ENCODE data around the gene GJB1. TPM values are rescaled to one million over a fixed set of nuclear protein-coding genes. Genes with fewer than 3 reads are reported as not detected.

The GJB1 gene
- total RNA-seq, 1 donor from 2014 or later = not detected

DNA sequence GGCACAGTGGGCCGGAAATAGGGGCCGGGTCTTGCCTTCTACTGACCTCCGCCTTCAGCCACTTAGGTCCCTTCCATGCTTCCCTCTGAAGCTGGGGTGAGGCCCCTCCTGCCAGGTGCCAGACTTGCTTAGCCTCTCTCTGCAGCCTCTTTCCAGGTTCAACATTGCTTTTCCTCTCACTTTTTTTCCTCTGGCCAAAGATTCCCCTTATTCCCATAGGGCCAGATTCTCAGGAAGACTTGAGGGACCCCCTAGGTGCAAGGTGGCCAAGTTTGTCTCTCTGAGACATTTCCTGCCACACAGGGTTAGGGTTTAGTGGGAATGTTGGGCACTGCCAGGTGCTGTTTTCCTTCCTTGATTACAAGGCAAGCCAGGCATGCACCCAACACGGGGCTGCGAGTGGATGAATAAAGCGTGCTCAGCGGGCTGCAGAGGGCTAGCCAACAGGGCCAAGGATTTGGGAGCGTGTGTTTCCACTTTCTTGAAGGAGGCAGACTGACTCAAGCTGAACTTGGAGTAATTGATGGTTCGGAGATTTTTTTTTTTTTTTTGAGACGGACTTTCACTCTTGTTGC is 7.6 kb upstream of the GJB1 start:
- no peak for DNase-seq

DNA sequence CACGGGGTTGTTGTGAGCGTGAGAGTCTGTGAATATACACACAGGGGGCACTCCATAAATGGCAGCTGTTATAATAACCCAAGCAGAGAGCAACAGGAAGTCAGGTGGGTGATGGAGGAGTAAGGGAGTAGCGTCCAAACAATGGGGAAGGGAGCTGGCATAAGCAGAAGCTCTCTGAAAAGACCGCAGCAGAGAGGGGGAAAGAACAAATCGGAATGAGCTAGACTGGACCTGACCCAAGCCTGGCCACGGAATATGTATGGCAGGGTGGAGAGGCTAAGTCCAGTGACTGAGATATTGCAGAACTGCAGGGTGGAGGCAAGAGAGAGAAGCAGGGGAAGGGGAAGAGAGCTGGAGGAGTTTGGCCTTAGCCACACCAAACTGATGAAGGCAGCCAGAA is 6.5 kb upstream of the GJB1 start:
- DNase-seq = no peak

DNA sequence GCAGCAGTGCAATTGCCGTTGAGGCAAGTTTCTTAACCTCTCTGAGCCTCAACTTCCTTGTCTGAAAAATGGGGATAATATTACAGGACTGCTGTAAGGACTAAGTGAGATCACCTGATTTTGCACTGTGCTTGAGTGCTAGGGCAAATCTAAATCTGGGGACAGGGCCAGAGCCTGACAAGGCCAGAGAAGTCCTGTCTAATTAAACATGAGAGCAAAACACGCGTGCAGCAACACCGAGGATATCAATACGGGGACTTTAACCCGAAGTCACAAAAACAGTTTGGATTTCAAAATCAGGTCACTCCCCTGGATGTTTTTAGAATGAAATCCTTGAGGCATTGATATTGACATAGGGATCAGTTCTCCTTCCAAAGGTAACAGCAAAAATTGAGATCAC is 5.7 kb upstream of the GJB1 start:
- no peak for DNase-seq

DNA sequence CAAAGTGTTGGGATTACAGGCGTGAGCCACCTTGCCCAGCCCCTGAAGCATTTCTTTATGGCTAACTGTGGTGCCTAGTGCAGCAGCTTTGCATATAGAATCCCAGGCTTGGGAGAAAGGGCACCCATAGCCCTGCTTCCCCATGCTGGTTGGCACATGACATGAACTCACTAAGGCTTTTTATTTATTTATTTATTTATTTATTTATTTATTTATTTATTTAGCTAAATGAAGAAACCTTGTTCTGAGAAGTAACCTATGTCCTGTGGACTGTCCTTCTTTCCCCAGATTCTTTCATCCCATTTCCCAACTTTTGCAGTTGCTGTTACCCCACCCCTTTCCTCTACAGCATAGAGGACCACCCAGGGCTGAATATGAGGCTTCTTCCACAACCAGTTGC is 1.9 kb upstream of the GJB1 start:
- DNase-seq = no peak

DNA sequence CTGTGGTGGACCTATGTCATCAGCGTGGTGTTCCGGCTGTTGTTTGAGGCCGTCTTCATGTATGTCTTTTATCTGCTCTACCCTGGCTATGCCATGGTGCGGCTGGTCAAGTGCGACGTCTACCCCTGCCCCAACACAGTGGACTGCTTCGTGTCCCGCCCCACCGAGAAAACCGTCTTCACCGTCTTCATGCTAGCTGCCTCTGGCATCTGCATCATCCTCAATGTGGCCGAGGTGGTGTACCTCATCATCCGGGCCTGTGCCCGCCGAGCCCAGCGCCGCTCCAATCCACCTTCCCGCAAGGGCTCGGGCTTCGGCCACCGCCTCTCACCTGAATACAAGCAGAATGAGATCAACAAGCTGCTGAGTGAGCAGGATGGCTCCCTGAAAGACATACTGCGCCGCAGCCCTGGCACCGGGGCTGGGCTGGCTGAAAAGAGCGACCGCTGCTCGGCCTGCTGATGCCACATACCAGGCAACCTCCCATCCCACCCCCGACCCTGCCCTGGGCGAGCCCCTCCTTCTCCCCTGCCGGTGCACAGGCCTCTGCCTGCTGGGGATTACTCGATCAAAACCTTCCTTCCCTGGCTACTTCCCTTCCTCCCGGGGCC is 1.2 kb downstream of the GJB1 start:
- no peak for DNase-seq

DNA sequence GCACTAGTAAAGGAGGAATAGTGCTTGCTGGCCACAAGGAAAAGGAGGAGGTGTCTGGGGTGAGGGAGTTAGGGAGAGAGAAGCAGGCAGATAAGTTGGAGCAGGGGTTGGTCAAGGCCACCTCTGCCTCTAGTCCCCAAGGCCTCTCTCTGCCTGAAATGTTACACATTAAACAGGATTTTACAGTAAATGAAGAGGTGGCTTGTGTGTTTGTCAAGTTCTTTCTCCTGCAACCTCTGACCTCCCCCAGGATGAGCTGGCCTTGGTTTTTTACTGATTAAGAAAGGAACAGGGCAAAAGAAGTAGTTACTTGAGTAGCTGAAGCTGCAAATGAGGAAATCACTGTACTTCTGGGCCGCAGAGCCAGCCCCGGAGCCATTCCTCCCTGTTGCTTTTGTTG is 2.0 kb downstream of the GJB1 start:
- DNase-seq = no peak

DNA sequence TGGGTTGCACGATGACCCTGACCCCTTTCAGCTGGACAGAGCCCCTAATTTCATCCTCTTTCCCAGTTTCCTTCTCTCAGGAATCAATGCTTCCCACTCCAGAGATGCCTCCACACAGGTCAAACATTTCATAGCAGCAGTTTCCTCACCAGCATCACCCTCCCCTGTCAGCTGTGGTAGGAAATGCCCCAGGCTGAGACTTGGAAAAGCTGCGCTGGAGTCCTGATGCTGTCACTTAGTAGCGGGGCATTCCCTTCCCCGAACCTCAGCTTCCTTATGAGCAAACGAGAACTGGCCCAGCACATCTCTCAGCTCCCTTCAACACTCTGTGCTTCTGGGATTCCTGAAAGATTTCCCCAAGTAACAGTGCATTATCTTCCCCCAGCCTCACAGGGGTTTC is 2.7 kb downstream of the GJB1 start:
- DNase-seq = no peak

DNA sequence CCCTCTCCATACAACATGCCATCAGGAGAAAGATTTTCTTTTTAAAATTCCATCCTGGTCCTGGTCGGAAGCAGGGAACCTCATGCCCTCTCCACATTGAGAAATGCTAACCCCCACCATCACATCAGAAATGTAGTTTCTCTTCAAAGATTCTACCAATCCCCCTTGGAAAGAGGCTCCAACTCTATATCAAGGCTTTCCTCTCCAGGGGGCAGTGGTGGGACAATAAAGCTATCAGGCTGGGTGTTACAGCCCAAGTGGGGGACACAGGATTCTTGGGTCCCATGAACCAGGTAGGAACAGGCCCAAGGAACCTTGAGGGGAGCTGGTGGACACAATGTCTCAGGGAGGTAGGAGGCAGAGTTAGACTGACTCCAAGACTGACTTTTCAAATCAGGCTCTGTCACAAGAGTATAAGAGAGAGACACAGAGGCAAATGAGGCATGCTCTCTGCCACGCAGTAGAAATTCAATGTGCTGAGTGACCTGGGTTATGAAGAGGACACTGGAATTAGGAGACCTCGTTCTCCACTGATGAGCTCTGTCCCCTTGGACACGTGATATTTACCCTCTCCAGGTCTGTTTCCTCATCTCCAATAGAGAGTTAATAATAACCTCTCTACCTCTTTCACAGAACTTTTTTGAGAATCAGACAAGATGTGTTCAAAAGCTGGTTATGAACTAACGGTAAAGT is 4.5 kb downstream of the GJB1 start:
- DNase-seq = no peak

DNA sequence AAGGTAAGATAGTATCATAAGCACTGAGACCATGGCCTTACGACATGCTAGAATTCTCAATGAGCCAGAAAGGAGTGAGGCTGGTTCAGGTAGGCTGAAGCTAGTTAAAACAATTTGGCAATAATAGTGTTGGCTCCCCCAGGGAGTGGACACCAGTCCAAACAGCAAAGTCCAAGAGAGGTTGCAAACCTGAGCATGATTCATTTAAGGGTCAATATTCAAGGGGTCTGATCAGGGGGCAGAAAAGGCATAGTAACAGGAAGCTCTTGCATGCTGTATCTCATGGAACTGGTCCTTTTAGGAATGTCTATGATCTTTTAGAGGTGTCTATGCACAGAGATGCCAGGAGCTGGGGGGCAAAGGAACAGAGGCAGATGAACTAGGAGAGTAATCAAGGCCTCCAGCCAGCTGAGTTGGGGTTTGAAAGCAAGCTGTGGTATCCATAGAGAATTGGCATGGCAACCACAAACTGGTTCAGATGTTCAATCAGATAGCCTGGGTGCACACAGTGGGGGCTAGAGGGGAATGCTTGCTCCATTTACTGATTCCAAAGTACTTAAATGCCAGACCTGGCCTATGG is 5.1 kb downstream of the GJB1 start:
- DNase-seq = no peak

DNA sequence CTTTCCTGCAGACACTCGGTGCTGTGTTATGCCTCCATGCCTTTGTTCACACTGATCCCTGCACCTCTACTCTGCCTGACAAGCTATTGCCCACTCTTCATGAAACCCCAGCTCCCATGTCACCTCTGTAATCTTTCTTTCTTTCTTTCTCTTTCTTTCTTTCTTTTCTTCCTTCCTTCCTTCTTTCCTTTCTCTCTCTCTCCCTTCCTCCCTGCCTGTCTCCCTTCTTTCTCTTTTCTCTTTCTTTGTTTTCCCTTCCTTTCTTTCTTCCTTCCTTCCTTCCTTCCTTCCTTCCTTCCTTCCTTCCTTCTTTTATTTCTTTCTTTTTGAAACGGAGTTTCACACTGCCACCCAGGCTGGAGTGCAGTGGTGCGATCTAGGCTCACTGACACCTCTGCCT is 12.5 kb downstream of the GJB1 start:
- DNase-seq = no peak

DNA sequence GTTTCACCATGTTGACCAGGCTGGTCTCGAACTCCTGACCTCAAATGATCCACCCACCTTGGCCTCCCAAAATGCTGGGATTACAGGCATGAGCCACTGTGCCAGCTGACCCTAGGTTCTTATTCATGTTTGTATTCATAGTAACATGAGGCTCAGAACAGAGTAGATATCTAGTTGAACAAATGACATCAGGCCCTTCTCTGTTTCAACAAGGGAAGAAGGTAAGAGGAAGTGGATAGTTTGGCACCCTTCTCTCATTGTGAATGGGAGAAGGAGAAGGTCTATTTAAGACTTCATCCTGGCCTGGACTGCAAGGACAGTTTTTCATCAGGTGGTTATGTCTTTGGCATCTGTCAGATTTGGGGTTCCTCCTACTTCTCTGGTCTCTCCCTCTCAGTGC is 13.8 kb downstream of the GJB1 start:
- DNase-seq = no peak

DNA sequence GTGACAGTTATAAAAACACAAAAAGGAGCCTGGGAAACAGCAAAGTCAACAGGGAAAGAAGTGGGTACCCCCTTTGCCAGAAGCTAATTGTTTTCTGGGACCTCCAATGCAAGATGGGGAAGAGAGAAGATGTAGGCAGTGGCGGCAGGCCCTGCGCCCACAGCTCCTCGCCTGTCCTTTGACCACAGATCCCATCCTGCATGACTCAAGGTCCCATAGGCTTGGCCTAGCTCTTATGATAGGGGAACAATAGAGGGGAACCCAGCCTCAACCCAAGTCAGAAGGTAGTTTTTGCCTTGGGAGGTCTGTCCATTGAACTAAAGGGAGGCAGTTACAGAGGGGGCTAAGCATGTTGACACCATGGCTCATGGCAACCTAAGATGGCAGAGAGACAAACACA is 16.8 kb downstream of the GJB1 start:
- DNase-seq = no peak

DNA sequence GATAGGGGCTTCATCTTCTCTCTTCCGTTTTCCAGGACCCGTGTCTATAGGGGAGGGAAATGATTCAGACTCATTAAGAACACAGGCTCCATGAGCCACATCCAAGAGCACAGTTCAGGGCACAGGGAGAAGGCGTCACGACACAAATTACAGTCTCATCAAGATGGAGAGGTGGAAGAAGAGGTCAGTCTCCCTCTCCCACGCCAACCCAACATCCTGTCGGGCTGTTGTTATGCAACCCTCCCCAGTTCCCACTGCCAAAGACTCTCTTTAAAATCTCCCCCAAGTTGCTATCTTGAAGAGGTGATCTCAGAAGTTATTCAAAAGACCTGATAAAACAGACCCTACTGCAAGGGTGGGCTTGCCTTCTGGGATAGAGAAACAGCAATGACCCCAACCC is 18.3 kb downstream of the GJB1 start:
- DNase-seq = no peak

DNA sequence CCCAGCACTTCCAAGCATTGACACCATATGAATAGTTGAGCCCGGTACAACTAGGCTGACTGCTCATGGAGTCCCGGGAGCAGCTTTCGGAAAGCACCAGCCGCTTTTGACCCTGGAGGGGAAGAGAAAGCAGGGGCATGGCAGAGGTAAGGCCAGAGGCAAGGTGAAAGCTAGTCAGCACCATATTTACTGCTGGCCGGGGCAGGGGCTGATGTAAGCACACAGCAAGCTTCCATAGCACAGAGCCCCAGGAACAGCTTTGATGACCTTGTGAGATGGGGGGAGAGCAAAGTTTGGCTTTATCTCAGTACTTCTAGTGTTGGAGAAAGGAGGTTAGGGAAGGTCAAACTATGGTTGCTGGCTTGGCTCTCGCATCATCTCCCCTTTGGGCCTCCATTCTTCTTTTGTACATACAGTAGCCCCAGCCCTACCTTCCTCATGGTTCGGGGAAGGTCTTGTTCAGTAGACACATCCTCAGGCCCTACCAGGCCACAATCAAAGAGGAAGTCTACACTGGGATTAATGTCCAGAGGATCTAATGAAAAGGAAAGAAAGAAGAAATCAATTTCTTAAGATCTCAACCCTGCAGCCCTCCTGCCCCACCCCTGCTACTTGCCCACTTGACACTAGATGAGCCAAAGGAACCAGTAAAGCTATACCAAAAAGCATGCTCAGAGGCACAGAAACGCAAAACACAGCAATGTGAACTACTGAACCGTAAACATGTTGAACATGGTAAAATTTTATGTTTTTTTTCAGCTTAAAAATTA is 21.5 kb downstream of the GJB1 start:
- DNase-seq = no peak

DNA sequence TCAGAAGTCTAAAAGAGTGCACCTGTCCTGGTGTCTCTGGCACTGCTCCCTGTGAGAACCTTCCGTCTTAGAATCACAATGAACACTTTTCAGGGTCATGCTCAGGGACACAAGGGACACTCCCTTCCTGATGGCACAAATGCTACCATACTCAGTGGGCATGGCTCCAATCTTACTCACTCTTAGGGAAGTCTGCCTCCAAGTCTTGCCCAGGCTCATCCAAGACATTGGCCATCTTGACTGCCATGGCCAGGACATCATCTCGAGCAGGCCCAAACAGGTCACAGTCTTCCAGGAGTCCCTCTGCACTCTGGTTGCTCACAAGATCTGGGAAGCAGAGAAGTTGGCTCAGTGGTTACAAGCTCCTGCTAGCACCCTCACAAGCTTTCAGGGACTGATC is 22.1 kb downstream of the GJB1 start:
- no peak for DNase-seq

DNA sequence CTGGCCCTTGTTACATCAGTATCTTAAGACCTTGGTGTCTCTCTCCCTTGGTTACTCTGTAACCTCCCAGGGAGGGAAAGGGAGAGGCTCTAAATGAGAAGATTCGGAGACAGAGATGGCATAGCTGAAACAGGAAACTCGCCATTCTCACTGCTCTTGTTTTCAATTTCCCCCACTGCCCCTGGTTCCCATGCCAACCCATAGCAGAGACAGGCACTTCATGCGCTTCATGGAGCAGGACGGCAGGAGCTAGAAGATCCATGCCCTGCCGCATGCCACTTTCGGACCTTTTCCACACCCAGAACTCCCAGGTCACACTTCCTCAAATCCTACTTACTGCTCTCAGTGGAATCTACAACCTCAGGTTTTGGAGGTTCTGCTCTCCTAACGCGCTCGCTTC is 27.8 kb downstream of the GJB1 start:
- DNase-seq = no peak

DNA sequence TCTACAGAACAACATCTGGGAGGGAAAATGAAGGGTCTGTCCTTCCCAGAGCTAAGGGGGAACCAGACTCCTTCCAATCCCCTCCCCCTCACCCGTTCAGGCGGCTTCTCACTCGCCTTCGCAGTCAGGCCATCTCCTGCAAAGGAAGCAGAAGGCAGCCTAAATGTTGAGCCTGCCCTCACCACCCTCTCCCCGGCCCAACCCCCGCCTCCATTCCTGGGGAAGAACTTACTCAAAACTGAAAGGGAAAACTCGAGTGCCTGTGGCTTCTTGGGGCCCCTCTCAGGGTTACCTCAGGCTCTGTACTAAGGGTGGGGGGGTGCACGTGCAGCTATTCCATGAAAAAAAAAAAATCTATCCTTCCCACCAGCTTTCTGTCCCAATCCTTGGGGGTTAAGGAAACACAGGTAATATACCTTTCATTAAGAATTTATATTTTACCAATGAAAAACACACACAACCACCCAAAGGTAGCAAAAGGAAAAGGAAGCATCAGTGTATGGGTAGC is 28.5 kb downstream of the GJB1 start:
- no peak for DNase-seq

DNA sequence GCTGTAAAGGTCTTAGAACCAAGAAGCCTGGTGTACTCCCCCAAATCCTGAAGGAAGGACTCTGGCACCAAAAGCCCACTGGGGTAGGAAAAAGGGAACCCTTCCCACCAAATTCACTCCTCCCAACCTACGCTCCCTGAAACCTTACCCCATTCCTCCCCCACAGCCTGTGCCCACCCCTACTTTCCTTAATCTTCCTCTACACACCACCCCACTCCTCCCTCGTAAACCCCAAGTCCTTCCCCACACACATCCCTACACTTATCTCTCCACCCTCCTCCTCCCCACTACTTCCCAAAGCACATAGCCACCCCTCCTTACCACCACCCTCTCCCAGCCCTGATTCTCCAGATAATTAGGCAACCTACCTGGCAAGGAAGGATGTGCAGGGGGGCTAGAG is 29.2 kb downstream of the GJB1 start:
- DNase-seq = no peak

DNA sequence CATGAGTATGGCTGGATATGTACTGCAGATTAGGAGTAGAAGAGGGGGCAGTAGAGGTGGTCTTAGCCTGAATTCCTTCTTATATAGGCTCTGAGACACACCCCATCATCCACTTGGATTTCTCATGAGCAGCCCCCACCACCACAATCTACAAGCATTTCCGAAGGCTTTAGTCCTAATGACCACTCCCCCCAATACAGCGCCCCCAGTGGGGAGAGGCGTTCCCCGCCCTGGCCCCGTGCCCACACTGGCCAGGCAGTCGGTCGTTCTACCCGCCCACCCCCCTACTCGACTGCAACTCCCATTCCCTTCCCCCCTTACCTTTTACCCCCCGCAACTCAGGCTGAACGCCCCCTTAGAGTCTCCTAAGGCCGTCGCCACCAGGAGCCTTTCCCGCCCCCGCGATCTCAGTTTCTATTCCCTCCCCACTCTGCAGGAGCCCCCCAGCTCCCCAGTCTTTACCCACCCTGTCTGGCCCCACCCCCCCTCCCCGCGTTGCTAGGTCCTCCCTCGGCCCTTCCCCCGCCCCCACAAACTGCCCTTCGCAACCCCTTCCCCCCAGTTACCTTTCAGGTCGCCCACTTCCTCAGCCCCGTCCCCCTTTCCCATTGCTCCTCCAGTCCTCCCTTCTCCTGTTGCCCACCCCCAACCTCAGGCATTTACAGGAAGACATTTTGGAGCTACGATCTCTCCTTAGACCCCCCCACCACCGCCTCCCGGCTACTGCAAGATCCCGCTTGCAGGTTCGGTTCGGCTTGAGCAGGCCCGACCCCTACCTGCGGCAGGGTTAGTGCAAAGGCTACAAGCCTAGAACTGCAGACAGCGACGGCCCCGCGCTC is 30.4 kb downstream of the GJB1 start:
- DNase-seq = peak; percentile 66

DNA sequence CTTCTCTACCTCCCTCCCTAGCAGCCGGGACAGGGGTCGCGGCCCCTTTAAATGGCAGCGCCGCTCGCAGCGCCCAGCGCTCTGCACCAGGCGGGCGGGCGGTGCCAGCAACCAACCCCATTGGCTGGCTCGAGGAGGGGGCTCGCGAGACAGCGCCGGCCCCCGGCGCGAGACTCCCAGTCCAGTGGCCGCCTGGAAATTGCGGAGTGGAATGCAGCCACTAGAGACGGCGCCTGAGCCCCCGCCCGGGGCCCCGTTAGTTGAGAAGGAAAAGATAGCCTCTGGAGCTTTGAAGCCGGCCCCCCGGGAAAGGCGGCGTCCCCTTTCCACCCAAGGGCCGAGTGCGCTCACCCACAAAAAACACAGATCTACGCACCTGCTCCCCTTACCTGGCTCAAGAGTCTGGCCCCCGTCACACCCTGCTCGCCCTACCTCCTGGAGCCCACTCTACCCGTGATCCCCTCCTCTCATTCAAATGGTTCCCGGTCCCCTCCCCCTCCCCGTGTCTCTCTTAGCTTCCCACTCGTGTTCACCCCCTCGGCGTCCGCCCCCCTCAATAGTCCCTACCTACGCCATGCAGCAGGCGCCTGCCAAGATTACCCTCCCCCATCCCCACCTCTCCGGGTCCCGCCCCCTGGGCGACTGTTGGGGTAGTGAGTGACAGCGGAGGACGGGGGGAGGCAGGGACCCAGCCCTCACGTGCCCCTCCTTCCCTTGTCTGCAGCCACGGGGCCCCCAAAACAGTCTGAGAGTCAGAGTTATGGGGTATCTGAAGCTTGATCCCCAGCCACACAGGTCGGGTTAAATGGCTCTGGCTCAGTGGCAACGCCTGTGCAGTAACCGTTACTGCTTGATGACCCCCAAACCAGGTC is 31.3 kb downstream of the GJB1 start, which contains the start of gene ZMYM3:
TSS of gene ZMYM3 (minus strand) at position 49 of the 872 bp plus-strand sequence. CDS start 885 bp downstream, outside the sequence.
- peak; percentile 88 for DNase-seq

DNA sequence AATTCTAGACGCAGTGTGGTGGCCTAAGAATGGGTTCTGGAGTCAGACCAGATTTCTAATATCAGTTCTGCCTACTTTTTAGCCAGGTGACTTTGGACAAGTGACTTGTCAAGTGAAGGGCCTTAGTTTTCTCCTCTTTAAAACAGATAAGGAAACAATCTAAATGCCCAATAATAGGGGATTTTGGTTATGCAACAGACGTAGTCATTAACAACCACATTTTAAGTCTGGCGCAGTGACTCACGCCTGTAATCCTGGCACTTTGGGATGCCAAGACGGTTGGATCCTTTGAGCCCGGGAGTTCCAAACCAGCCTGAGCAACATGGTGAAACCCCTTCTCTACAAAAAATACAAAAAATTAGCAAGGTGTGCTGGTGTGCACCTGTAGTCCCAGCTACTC is 33.0 kb downstream of the GJB1 start:
- no peak for DNase-seq

Measured in dermis blood vessel endothelial cell (primary cell).